Lung (tissue), 12 donors: ENCODE results near the gene SH2D1B. TPM values are rescaled to one million over a fixed set of nuclear protein-coding genes. Genes with fewer than 3 reads are reported as not detected.
"Not testable (repeated sequence)": the region's sequence is repeated elsewhere in the genome, so short reads cannot be mapped to it uniquely, and the experiment has no call there.

ENCODE experiments used
- ATAC-seq: fragments of 200-7000 bp; cut with Tn5 transposase; one replicate; pipeline ENCODE4 v1.9.1; 2020; ENCODE audit warnings: moderate number of reproducible peaks; ENCODE audit not compliant: insufficient read depth, low FRiP score
- DNase-seq, 3 donors: peaks; one replicate each; pipeline ENCODE4 v3.0.0-alpha.2; 2013 to 2017
- H3K27ac ChIP-seq, 2 donors: one replicate each; pipeline ENCODE4 v1.5.1; 2013; ENCODE audit warnings: mild to moderate bottlenecking in 2 of 2, moderate library complexity in 2 of 2, control low read depth in 1 of 2, inconsistent platforms in 1 of 2, low read depth in 1 of 2, low read length in 1 of 2
- H3K27me3 ChIP-seq, 3 donors: one replicate each; pipeline ENCODE4 v1.5.1; 2013; ENCODE audit warnings: low read length in 2 of 3; ENCODE audit not compliant: control insufficient read depth in 3 of 3, insufficient read depth in 3 of 3
- H3K36me3 ChIP-seq, 4 donors: one replicate each; pipeline ENCODE4 v1.5.1; 2013; ENCODE audit warnings: low read length in 4 of 4, mild to moderate bottlenecking in 1 of 4, moderate library complexity in 1 of 4; ENCODE audit not compliant: control insufficient read depth in 4 of 4, insufficient read depth in 4 of 4
- H3K4me1 ChIP-seq, 5 donors: one replicate each; pipeline ENCODE4 v1.5.1; 2013; ENCODE audit warnings: low read length in 5 of 5, mild to moderate bottlenecking in 2 of 5, moderate library complexity in 1 of 5; ENCODE audit not compliant: control insufficient read depth in 5 of 5, insufficient read depth in 5 of 5
- H3K4me3 ChIP-seq: one replicate; pipeline ENCODE4 v1.5.1; 2013; ENCODE audit warnings: mild to moderate bottlenecking, control low read depth, moderate library complexity
- H3K9ac ChIP-seq, 2 donors: one replicate each; pipeline ENCODE4 v1.5.1; 2013; ENCODE audit warnings: low read length in 2 of 2, control low read depth in 1 of 2; ENCODE audit not compliant: insufficient read depth in 1 of 2
- H3K9me3 ChIP-seq, 4 donors: one replicate each; pipeline ENCODE4 v1.5.1; 2013; ENCODE audit warnings: low read length in 3 of 4, mild to moderate bottlenecking in 1 of 4, moderate library complexity in 1 of 4; ENCODE audit not compliant: control insufficient read depth in 4 of 4, insufficient read depth in 3 of 4
- whole genome bisulfite sequencing, 2 donors: extraction: QIAGEN DNeasy Blood & Tissue Kit; methylation state at CpG; one replicate each; pipeline ENCODE4 v1.1.7; 2013; 5-methylcytosine and 5-hydroxymethylcytosine counted together
- polyA plus RNA-seq, 2 donors: library from polyadenylated mRNA; stranded (reverse); fragments of 200-250 nt; gene quantifications; one replicate each; pipeline ENCODE4 v1.2.1, GENCODE V29; 2013
- total RNA-seq, 2 donors: library from RNA; depleted of rRNA in 1 of 2; stranded (reverse); fragments of >200 nt in 1 of 2; gene quantifications; one replicate each; pipeline ENCODE4 v1.2.1, GENCODE V29; 2014 to 2021
- TF ChIP-seq, protein P1 (sequence below): IDR thresholded peaks from 2 replicates; pipeline ENCODE4 v1.5.1; 2012; ENCODE audit warnings: mild to moderate bottlenecking; ENCODE audit errors: control extremely low read depth, extremely low read depth
- donor health status: control.
- donor health status: control.
- donor health status: Bipolar disorder and iron deficiency.
- donor health status: healthy.
- donor health status: DM: yes; HTN: yes; CAD: no.

The SH2D1B gene
- total and polyA plus RNA-seq, 4 donors = 0.26 to 1.6 (median 1.0) TPM

DNA sequence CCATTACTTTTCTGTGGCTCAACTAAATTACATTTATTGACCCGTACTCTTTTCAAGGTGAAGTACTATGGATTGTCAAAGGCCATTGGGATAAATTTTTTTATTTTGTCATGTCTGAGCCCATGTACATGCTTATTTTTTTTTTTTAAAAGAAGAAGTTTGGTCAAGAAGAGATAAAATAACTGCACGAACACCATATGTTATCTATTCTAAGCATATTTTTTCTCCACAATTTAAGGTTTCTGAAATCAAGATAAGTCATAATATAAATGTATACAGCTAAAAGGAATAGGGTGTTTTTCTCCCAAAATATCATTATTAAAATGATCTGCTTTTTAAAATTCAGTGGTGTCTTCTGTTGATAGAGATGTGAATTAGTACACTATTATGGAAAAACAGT is 35.0 kb upstream of the SH2D1B start:
- DNase-seq = no peak
- H3K27me3 ChIP-seq = peaks cover 0 to 2% (median 0%) of the 10 kb centered on the region in 3 donors
- no peaks in the 10 kb centered on the region for H3K4me1 ChIP-seq
- no peak overlapping the region for H3K9ac ChIP-seq
- 88 to 91% methylated on average over 2 of the region's 2 CpGs for WGBS, 2 donors
- H3K27ac ChIP-seq = no peak overlapping the region
- no peak for ATAC-seq
- TF ChIP-seq, protein P1, sequence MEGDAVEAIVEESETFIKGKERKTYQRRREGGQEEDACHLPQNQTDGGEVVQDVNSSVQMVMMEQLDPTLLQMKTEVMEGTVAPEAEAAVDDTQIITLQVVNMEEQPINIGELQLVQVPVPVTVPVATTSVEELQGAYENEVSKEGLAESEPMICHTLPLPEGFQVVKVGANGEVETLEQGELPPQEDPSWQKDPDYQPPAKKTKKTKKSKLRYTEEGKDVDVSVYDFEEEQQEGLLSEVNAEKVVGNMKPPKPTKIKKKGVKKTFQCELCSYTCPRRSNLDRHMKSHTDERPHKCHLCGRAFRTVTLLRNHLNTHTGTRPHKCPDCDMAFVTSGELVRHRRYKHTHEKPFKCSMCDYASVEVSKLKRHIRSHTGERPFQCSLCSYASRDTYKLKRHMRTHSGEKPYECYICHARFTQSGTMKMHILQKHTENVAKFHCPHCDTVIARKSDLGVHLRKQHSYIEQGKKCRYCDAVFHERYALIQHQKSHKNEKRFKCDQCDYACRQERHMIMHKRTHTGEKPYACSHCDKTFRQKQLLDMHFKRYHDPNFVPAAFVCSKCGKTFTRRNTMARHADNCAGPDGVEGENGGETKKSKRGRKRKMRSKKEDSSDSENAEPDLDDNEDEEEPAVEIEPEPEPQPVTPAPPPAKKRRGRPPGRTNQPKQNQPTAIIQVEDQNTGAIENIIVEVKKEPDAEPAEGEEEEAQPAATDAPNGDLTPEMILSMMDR = no peak
- peaks cover 0 to 7% (median 0%) of the 10 kb centered on the region in 4 donors for H3K9me3 ChIP-seq
- no peak overlapping the region for H3K4me3 ChIP-seq
- no peaks in the 10 kb centered on the region for H3K36me3 ChIP-seq

DNA sequence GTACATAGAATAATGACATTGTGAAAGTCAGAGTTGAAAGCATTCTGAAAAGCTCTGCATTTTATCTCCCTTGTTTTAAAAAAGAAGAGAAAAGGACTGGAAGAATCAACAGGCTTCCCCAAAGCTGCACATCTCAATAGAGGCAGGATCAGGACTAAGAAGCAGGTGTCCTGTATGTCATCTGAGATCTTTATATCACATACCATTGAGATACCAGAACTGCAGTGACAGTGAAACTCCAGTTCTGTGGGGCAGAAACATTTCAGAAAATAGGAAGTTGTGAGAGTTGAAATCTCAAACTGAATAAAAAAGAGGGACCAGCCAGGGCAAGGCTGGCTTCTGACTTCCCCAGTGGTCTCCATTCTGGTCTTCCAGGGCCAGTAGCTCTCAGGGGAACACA is 33.0 kb upstream of the SH2D1B start:
- Histone ChIP-seq H3K9ac (no peak overlapping the region), H3K4me1 (no peaks in the 10 kb centered on the region), H3K9me3 (peaks cover 0 to 7% (median 0%) of the 10 kb centered on the region in 4 donors), H3K27ac (no peak overlapping the region), H3K27me3 (peaks cover 0 to 2% (median 2%) of the 10 kb centered on the region in 3 donors), H3K4me3 (no peak overlapping the region), H3K36me3 (no peaks in the 10 kb centered on the region)
- TF ChIP-seq, protein P1 = no peak
- DNase-seq = no peak
- no peak for ATAC-seq

DNA sequence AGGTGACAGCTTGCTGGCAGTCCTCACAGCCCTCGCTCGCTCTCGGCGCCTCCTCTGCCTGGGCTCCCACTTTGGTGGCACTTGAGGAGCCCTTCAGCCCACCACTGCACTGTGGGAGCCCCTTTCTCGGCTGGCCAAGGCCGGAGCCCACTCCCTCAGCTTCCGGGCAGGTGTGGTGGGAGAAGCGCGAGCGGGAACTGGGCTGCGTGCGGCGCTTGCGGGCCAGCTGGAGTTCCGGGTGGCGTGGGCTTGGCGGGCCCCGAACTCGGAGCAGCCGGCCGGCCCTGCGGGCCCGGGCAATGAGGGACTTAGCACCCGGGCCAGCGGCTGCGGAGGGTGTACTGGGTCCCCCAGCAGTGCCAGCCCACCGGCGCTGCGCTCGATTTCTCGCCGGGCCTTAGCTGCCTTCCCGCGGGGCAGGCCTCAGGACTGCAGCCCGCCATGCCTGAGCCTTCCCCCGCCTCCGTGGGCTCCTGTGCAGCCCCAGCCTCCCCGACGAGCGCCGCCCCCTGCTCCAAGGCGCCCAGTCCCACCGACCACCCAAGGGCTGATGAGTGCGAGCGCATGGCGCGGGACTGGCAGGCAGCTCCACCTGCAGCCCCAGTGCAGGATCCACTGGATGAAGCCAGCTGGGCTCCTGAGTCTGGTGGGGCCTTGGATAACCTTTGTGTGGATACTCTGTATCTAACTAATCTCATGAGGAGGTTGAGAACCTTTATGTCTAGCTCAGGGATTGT is 21.2 kb upstream of the SH2D1B start:
- not testable (repeated sequence) for DNase-seq, H3K4me3 ChIP-seq, H3K4me1 ChIP-seq, ATAC-seq, H3K9ac ChIP-seq, H3K9me3 ChIP-seq, H3K36me3 ChIP-seq, H3K27me3 ChIP-seq, H3K27ac ChIP-seq
- WGBS, 2 donors = 87 to 95% methylated on average over 34 to 43 of the region's 47 CpGs

DNA sequence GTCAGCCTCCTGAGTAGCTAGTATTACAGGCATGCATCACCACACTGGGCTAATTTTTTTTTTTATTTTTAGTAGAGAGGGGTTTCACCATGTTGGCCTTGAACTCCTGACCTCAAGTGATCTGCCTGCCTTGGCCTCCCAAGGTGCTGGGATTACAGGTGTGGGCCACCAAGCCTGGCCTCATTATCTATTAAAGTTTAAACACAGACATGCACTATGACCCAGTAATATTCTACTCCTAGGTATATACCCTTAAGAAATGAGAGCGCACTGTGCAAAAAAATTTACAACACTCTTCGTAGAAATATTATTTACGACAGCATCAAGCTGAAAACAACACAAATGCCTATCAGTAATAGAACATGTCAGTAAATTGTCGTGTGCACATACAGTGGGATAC is 18.6 kb upstream of the SH2D1B start:
- peaks cover 0 to 3% (median 0%) of the 10 kb centered on the region in 4 donors for H3K9me3 ChIP-seq
- ATAC-seq (no peak), DNase-seq (no peak)
- H3K27ac ChIP-seq = no peak overlapping the region
- 93 to 95% methylated on average over 4 of the region's 4 CpGs for WGBS, 2 donors
- H3K27me3 ChIP-seq = no peaks in the 10 kb centered on the region
- no peaks in the 10 kb centered on the region for H3K36me3 ChIP-seq
- TF ChIP-seq, protein P1 = no peak
- H3K4me3 ChIP-seq = no peak overlapping the region
- no peak overlapping the region for H3K9ac ChIP-seq
- H3K4me1 ChIP-seq = no peaks in the 10 kb centered on the region
